ENCODE measurements around the gene PTPRT. TPM values are rescaled to one million over a fixed set of nuclear protein-coding genes. Genes with fewer than 3 reads are reported as not detected.

The PTPRT gene
- polyA plus RNA-seq, 1 experiment = not detected

- TF ChIP-seq, protein P1, sequence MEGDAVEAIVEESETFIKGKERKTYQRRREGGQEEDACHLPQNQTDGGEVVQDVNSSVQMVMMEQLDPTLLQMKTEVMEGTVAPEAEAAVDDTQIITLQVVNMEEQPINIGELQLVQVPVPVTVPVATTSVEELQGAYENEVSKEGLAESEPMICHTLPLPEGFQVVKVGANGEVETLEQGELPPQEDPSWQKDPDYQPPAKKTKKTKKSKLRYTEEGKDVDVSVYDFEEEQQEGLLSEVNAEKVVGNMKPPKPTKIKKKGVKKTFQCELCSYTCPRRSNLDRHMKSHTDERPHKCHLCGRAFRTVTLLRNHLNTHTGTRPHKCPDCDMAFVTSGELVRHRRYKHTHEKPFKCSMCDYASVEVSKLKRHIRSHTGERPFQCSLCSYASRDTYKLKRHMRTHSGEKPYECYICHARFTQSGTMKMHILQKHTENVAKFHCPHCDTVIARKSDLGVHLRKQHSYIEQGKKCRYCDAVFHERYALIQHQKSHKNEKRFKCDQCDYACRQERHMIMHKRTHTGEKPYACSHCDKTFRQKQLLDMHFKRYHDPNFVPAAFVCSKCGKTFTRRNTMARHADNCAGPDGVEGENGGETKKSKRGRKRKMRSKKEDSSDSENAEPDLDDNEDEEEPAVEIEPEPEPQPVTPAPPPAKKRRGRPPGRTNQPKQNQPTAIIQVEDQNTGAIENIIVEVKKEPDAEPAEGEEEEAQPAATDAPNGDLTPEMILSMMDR (IDR thresholded peaks at IDR 0.05; ENCODE audit: insufficient read depth, low read depth, low read length) = no peak
- H3K27me3 ChIP-seq (ENCODE audit: control insufficient read depth, insufficient read depth, low read length) = no peaks in the 10 kb centered on the region
- ChIA-PET POLR2A (no interaction called here), CTCF (no interaction called here)
- DNase-seq (ENCODE audit: low read depth) = no peak
- H3K4me3 ChIP-seq (ENCODE audit: low read depth, low read length) = no peak overlapping the region
- no peaks in the 10 kb centered on the region for H3K36me3 ChIP-seq (ENCODE audit: control insufficient read depth, insufficient read depth, low read length)
These were observed 633.1 kb downstream of the PTPRT start for GRCh38 chr20:42556575-42556974.

GRCh38 chr20:42553374-42553773, 636.3 kb downstream of the PTPRT start:
- ChIA-PET CTCF (no interaction called here), POLR2A (no interaction called here)
- no peak for DNase-seq (ENCODE audit: low read depth)
- no peak overlapping the region for H3K4me3 ChIP-seq (ENCODE audit: low read depth, low read length)
- H3K27me3 ChIP-seq (ENCODE audit: control insufficient read depth, insufficient read depth, low read length) = no peaks in the 10 kb centered on the region
- TF ChIP-seq, protein P1 (IDR thresholded peaks at IDR 0.05; ENCODE audit: insufficient read depth, low read depth, low read length) = no peak
- H3K36me3 ChIP-seq (ENCODE audit: control insufficient read depth, insufficient read depth, low read length) = no peaks in the 10 kb centered on the region

DNA sequence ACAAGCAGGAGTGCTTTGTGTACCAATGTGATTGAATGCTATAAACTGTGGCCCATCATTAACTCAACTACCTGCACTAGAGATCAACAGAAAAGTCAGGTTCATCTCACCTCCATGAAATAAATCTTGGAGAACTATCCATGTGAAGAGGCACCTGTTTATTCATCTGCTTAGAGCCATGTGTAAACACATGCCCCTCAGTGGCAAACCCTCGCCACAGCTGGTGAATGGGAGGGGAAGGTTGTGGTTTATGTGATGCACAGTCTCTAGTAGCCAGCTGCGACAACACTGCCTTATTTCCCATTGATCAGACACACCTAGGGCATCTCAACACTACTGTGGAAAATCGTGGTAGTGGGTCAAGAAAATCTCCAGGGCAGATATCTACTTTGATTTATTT, 640.2 kb downstream of the PTPRT start:
- no peaks in the 10 kb centered on the region for H3K27me3 ChIP-seq (ENCODE audit: control insufficient read depth, insufficient read depth, low read length)
- no peak for DNase-seq (ENCODE audit: low read depth)
- ChIA-PET CTCF (no interaction called here), POLR2A (no interaction called here)
- H3K36me3 ChIP-seq (ENCODE audit: control insufficient read depth, insufficient read depth, low read length) = no peaks in the 10 kb centered on the region
- no peak overlapping the region for H3K4me3 ChIP-seq (ENCODE audit: low read depth, low read length)
- TF ChIP-seq, protein P1 (IDR thresholded peaks at IDR 0.05; ENCODE audit: insufficient read depth, low read depth, low read length) = no peak

DNA sequence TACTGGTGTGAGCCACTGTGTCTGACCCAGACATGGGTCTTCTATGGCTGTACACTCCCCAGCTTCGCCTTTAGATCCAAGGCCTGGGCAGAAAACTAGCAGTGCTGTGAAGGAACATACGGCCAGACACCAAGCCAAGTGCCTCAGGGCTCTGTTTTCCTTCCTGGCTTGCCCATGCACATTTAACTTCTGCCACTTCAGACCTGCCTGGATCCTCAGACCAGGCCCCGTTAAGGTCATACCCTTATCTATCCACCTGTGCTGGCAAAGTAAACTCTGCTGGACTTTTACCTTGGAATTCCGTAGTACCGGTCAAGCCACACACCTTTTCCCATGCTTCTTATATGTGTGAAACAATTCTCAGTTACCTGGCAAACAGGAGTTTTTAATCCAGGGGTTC, 644.8 kb downstream of the PTPRT start:
- no peak for DNase-seq (ENCODE audit: low read depth)
- Histone ChIP-seq H3K36me3 (ENCODE audit: control insufficient read depth, insufficient read depth, low read length) (no peaks in the 10 kb centered on the region), H3K4me3 (ENCODE audit: low read depth, low read length) (no peak overlapping the region), H3K27me3 (ENCODE audit: control insufficient read depth, insufficient read depth, low read length) (no peaks in the 10 kb centered on the region)
- CTCF ChIA-PET = no interaction called here
- POLR2A ChIA-PET = no interaction called here
- TF ChIP-seq, protein P1 (IDR thresholded peaks at IDR 0.05; ENCODE audit: insufficient read depth, low read depth, low read length) = no peak

GRCh38 chr20:42532831-42533230, 656.9 kb downstream of the PTPRT start:
- POLR2A ChIA-PET = no interaction called here
- Histone ChIP-seq H3K27me3 (ENCODE audit: control insufficient read depth, insufficient read depth, low read length) (no peaks in the 10 kb centered on the region), H3K36me3 (ENCODE audit: control insufficient read depth, insufficient read depth, low read length) (no peaks in the 10 kb centered on the region), H3K4me3 (ENCODE audit: low read depth, low read length) (no peak overlapping the region)
- no peak for DNase-seq (ENCODE audit: low read depth)
- CTCF ChIA-PET = no interaction called here
- TF ChIP-seq, protein P1 (IDR thresholded peaks at IDR 0.05; ENCODE audit: insufficient read depth, low read depth, low read length) = no peak

Measured in BJ (cell line).